Hepatocyte (in vitro differentiated cells): ENCODE results near the gene ZBTB42.
"Not testable (repeated sequence)": the region's sequence is repeated elsewhere in the genome, so short reads cannot be mapped to it uniquely, and the experiment has no call there.

ENCODE experiments used
- EZH2 ChIP-seq: fragments of 200-600 bp; sonication (generic); IDR thresholded peaks from 2 replicates; pipeline ENCODE4 v1.6.1; 2016; ENCODE audit warnings: antibody characterized with exemption, mild to moderate bottlenecking, borderline replicate concordance
- EZH2phosphoT487 ChIP-seq: fragments of 200-600 bp; sonication (generic); IDR thresholded peaks from one replicate; pipeline ENCODE4 v1.6.1; 2018; ENCODE audit warnings: antibody characterized with exemption, mild to moderate bottlenecking, low read depth, moderate library complexity; ENCODE audit not compliant: unreplicated experiment, severe bottlenecking
- TF ChIP-seq, protein P1 (sequence below): fragments of 200-600 bp; sonication (generic); IDR thresholded peaks from 2 replicates; pipeline ENCODE4 v1.5.1; 2016; ENCODE audit warnings: antibody characterized with exemption, mild to moderate bottlenecking; ENCODE audit not compliant: poor library complexity

DNA sequence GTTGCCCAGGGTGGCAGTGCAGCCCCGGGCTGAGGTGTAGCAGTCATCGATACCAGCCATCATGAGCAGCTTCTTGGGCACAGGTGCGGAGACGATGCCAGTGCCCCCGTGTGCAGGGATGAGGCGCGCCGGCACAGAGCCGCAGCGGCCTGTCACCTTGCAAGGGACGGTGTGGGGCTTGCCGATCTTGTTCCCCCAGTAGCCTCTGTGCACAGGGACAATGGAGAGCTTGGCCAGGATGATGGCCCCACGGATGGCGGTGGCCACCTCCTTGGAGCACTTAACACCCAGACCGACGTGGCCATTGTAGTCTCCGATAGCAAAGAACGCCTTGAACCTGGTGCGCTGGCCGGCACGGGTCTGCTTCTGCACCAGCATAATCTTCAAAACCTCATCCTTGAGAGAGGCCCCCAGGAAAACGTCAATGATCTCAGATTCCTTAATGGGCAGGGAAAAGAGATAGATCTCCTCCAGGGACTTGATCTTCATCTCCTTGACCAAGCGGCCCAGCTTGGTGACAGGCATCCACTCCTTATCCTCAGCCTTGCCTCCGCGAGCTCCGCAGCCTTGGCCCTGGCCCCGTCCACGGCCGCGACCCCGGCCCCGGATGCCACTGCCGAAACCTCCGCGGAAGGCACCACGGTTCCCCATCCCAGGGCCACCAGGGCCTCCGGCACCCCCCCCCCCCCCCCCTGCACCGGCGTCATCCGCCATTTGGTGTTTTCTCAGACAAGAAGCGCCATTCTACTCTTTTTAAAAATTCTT, 35.5 kb downstream of the ZBTB42 start:
- not testable (repeated sequence) for TF ChIP-seq EZH2, EZH2phosphoT487
- TF ChIP-seq, protein P1, sequence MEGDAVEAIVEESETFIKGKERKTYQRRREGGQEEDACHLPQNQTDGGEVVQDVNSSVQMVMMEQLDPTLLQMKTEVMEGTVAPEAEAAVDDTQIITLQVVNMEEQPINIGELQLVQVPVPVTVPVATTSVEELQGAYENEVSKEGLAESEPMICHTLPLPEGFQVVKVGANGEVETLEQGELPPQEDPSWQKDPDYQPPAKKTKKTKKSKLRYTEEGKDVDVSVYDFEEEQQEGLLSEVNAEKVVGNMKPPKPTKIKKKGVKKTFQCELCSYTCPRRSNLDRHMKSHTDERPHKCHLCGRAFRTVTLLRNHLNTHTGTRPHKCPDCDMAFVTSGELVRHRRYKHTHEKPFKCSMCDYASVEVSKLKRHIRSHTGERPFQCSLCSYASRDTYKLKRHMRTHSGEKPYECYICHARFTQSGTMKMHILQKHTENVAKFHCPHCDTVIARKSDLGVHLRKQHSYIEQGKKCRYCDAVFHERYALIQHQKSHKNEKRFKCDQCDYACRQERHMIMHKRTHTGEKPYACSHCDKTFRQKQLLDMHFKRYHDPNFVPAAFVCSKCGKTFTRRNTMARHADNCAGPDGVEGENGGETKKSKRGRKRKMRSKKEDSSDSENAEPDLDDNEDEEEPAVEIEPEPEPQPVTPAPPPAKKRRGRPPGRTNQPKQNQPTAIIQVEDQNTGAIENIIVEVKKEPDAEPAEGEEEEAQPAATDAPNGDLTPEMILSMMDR: not testable (repeated sequence)
